Activated CD8-positive, alpha-beta memory T cell treated with anti-CD3 and anti-CD28 coated beads for 4 hours (primary cell): ENCODE measurements around the gene TMED10.
"Not testable (repeated sequence)": the region's sequence is repeated elsewhere in the genome, so short reads cannot be mapped to it uniquely, and the experiment has no call there.

Experiments used
- DNase-seq, 2 donors: peaks; one replicate each; pipeline ENCODE4 v3.0.0-alpha.2; 2020; ENCODE audit warnings: low read depth in 2 of 2

Gene TMED10

DNA sequence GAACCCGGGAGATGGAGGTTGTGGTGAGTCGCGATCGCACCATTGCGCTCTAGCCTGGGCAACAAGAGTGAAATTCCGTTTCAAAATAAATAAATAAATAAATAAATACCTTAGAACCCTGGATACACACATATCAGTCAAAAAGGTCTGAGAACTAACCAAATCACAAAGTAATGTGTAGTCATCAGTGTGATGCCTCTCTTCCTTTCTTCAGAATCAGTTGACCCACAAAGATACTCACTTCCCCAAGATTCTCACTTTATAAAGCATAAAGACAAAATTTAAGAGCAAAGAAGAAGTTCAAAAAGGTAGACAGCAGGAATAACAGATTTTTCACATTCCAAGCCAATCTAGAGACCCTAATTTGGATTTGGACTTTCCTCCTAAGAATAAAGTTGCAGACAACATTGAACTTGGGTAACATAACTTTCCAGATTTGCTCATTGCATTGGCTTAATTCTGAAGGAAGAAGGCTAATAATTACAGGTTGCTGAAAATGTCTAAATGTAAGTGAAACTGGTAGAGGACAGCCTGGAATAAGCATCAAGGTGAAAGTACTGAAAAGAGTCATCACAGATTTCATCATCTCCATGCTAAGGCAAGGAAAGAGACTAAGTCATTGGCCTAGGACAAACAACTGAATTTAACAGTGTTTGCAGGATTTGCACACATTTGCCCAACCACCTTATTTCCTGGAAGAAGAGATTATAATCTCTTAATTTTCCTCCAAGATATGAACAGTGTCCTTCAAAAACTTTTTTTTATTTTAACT, 17.4 kb downstream of the TMED10 start:
- no peak for DNase-seq

DNA sequence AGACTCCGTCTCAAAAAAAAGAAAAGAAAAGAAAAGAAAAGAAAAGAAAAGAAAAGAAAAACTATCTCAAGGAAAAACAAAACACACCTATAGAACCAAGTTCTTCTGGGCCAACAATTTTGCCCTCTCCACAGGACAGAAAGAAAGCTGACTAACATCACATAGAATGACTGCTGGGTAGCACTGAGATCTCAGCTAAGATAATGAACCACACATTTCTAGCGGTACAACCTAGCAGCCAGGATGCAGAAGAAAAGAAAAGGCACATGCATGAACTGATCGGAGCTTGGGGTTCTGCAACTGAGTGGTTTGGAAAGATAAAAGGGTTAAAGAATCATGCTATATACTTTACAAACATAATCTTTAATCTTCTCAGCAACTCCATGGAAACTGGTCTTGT, 19.5 kb downstream of the TMED10 start:
- no peak for DNase-seq

DNA sequence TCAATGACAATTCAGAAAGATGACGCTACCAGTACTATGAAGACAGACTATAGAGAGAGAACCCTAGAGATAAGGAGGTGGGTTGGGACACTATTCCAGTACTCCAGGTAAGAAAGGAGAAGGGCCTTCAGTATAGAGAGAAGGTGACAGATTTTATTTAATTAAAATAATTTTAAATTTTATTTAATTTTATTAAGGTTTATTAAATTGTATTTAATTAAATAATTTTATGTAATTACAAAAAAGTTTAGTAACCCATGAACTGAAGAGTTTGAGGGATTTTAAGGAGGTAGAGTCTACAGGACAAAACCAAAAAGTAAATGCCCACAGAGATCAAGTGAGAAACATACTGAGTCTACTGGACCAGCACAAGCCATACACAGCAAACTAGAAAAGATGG, 20.3 kb downstream of the TMED10 start:
- DNase-seq = no peak

DNA sequence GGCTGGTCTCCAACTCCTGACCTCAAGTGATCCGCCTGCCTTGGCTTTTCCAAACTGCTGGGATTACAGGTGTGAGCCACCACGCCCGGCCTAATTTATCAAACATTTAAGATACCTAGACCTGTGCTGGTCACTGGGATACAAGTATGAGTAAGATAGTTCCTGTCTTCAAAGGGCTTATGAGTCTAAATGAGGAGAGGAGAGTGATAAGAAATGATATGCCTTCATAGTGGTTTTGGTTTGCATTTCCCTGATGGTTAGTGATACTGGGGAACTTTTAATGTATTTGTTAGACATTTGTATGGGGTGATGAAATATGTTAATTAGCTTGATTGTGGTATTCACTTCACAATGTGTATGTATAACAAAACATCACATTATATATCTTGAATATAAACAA, 21.2 kb downstream of the TMED10 start:
- DNase-seq = no peak

DNA sequence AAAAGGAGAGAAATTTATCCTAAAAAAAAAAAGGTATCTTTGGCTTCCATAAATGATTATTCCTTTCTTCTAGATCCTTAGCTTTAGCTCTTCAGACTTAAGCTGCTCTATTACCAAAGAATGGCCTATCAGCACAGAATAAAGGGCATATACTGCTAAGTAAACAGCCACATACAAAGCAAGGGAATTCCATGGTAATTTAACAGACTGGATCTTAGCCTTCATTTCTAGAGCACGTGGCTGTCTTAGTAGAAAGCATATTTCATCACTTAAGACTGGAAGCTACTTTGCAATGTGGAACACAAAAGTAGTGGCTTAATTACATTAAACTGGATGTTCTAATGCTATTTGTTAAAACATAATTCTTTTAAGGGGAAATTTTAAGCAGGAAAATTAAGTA, 23.1 kb downstream of the TMED10 start:
- DNase-seq = no peak

DNA sequence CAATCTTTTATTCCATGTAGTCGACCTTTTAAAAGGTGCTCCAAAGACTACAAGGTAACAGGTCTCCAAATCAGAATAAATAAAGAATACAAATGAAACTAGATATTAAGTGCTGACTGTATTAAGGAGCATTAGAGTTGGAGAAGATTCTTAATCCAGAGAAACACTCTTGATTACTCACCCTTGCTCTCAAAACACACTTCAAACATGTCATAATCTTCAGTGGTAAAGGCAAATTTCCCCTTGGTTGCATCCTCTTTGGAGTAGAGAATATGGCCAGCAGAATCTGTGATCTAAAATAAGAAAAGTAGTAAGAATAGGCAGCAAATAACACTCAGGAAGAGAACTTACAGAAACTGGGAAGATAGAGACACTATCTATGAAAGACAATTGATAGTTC, 24.6 kb downstream of the TMED10 start:
- no peak for DNase-seq

DNA sequence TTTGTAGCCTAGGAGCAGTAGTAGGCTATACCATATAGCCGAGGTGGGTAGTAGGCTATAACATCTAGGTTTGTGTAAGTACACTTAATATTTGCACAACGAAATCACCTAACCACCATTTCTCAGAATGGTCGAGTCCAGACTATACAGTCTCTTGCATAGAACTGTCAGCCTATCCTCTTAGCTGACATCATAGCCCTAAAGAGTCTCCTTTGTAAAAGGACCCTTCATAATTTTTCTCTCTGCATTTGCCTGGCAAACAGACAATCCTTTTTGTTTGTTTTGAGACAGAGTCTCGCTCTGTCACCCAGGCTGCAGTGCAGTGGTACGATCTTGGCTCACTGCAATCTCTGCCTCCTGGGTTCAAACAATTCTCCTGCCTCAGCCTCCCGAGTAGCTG, 25.8 kb downstream of the TMED10 start:
- not testable (repeated sequence) for DNase-seq

DNA sequence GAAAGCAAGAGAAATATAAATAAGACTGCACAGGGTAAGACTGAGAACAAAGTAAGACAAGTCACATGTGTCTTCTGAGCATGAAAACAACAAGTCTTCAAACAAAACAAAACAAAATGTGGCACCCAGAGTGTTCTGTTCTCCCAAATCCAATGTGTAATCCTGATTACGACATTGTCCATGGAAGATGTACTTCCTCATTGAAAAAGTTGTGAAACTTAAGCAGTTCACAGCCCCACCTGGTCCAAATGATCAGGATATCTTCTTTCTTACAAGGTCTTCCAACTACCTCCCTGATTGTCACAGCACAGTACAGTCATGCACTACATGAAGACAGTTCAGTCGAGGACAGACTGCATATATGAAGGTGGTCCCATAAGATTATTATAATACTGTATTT, 26.3 kb downstream of the TMED10 start:
- no peak for DNase-seq

DNA sequence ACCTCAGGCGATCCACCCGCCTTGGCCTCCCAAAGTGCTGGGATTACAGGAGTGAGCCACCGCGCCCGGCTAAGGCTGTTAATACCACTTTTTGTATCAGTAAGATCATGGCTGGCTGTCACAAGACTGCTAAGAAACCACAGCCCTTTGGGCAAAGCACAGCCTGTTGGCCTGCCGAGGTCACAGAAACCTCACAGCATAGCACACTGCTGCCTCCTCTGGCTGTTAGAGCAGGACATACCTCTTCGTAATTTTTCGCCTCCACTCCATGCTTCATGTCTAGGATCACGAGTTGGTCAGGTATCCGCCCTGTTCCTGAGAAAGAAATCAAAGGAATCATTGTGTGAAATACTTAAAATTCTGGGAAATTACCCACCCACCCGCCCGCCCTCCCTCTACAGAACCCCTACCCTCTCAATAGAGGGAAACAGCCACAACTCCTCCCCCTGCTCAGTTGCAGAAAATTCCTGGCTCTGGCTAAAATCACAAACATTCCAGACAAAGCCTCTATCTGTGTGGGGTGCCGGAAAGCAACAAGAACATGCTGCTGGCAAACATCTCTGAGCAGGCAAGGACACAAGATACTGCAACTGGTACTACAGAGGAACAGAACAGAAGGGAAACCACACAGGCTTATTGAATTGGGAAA, 28.9 kb downstream of the TMED10 start:
- no peak for DNase-seq

DNA sequence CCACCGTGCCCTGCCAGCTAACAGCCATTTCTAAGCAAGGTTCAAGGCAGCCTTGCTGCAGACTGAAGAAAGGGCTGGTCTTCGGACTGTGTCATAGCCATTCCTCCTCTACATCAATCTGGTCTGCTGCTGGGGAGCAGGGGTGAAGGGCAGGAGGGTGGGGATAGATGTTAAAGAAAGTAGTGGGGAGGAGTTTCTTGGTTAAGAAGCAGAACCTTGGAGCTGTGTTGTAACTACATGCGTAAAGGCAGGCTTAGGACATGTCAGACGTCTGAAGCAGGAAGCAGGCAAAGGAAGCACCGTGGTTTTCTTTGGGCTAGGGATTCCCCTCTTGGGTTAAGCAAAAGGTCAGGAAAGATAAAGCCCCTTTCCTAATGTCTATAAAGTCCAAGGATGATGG, 31.5 kb downstream of the TMED10 start:
- no peak for DNase-seq

DNA sequence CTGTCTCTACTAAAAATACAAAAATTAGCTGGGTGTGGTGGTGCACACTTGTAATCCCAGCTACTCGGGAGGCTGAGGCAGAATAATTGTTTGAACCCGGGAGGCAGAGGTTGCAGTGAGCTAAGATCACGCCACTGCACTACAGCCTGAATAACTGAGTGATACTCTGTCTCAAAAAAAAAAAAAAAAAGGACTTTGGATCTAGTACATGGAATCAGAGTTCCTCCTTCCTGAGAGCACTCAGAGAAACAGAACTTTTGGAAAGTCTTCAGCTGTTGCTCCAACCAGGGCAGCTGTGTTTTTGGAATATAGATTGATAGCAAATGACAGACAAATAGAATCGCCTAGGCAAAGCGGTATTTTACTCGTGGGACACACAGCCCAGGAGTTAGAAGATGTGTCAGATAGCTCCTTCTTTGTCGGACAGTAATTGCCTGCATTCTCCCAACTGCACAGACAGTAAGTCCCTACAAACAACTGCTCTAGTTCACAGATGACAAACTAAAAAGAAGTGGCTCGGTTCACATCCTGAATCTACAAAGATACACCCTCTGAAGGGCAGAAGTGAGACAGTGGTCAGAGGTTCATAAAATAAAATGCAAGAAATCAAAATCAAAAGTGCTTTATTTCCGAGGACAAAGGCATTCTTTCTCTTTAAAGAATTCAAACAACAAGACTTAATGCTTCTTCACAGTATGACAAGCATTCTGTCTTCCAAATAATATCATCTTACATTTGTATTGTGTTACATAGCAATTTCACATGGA, 32.5 kb downstream of the TMED10 start:
- no peak for DNase-seq

DNA sequence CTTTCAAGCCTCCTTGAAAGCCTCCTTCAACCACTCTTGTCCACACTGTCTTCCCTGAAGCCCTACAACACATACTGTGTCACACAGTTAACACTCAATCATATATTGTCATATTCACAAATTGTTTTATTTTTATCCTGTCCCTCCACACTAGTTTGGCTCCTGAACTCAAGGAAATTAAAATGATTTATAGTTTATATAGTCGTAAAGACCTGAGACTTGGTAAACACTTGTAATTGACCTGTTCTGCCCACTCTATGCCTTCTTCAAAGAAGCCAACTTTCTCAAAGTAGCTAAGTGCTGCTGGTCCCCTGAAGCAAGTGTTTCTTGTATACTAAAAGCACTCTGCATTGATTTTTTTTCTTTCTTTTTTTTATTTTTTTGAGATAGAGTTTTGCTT, 33.9 kb downstream of the TMED10 start:
- no peak for DNase-seq

DNA sequence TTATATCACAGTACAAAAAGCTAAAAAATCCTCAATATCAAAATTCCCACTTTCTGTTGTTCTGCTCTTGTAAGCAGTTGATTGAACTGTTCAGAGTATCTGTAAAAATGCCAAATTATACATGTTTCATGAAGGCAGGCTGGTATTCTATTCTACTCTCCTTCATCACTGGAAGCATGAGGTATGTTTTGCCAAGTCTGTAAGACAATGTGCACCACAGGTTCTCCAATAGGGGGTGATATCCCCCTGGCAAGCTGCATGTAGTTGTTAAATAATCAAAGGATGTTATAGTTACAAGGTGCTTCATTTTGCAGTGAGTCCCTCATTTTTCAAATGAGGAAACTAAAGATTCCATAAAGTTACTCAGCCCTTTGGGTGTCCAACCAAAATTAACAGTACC, 34.4 kb downstream of the TMED10 start:
- DNase-seq = no peak

DNA sequence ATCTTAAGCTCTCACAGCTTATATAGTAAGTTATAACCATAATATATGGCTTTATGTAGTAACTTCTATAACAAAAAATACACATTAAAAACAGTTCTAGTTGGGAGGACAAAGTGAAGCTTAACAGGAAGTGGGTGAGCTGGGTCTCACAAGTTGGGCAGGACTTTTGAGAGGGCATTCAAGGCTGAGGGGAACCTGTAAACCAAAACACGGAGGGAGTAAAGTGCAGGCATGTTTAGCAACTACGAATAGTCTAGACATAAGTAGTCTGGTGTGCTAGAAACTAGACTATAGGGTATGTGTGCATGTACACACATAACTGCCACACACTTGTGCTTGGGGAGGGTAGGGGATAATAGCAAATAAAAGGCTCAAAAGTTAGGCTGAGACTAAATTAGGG, 35.4 kb downstream of the TMED10 start:
- DNase-seq = no peak

DNA sequence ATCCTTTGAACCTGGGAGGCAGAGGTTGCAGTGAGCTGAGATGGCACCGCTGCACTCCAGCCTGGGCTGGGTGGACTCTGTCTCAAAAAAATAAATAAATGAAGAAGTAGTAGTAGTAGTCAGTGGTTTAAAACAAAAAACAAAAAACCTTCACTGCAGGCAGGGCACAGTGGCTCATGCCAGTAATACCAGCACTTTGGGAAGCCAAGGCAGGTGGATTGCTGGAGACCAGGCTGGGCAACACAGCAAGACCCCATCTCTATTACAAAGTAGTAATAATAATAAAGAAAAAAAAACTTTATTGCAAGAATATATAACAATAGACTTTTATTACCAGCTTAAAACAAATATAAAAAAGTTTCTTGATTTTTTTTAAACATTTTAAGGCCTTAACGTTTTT, 35.8 kb downstream of the TMED10 start:
- no peak for DNase-seq

DNA sequence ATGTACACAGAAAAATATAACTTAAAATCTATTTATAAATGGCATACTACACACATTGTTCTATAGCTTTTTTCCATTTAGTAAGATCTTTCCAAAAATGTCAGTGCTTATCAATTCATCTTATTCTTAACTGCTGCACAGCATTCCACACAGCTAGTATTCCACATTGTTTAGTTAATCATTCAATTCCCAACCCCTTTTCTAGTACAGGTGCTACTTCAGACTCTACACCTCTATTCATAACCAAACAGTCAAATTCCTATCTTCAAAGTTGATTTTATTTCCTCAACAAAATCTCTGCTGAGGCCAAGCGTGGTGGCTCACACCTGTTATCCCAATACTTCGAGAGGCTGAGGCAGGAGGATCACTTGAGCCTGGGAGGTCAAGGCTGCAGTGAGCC, 37.2 kb downstream of the TMED10 start:
- no peak for DNase-seq

DNA sequence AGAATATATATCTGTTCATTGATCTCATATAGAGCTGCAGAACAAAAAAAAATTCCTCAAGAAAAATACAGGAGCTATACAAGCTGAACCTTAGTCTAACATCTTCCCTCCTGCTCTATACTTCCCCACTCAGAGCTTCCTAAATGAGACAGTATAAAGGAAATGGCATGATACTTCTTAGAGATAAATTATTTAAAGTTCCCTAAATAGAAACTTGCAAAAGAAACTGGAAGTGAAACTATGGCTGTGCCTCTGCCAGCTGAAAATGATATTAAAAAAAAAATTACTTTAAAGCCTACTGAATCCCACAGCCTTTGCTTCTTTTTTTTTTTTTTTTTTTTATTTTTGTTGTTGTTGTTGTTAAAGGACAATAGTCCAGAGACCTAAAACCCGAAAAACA, 37.9 kb downstream of the TMED10 start:
- DNase-seq = no peak

DNA sequence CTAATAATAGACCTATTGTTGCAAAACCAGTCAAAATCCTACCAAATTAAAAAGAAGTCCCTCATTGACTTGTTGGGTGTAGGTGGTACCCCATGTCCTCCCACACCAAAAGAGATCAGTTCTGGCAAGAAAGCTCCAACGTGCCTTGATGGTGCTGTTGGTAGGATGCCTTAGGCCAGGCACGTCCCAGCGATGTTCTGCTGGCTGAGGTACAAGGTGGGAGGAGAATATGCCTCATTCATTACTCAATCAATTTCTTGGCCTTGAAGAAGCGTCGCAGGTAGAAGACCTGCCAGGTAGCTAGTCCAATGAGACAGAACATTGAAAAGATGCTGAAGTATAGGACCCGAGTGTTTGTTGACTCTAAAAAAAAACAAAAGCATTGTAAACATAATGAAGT, 41.8 kb downstream of the TMED10 start:
- no peak for DNase-seq

DNA sequence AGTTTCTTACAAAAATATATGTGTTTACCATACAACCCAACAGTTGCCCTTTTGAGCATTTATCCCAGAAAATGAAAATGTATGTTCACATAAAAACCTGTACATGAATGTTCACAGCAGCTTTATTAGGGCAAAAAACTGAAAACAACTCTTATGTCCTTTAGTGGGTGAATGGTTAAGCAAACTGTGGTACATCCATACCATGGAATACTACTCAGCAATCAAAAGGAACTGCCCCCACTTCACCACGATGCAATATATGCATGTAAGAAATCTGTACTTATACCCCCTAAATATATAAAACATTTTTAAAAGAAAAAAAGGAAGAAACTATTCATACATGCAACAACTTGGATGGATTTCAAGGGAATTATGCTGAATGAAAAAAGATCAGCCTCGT, 42.8 kb downstream of the TMED10 start:
- no peak for DNase-seq

DNA sequence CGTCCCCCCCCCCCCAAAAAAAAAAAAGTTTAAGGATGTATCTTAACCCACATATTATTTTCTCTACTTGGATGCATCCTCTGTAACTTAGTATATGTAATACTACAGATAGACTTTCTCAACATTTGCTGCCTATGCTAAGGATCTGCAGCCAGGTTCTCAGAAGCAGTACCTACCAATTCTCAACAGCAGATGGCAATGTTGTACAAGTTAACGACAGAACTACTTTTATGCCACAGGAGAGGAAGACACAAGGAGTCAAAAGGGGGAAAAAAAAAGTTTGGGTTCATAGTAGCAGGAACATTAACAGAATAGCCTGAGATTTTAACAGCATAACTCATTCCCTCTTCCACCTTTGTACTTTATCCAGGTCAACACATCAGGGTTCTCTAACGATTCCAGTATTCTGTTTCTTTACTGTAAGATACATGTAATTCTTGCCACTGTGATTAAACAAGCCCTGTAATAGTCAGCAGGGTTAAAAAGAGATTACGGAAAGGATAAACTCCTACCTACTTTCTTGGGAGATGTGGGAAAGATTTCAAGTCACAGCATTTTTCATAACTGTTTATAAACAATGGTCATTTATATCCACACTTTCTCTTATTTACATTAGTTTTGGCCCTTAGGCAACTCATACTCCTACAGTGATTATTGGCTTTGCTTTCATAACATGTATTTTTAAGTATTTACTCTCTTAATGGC, 43.9 kb downstream of the TMED10 start:
- no peak for DNase-seq

DNA sequence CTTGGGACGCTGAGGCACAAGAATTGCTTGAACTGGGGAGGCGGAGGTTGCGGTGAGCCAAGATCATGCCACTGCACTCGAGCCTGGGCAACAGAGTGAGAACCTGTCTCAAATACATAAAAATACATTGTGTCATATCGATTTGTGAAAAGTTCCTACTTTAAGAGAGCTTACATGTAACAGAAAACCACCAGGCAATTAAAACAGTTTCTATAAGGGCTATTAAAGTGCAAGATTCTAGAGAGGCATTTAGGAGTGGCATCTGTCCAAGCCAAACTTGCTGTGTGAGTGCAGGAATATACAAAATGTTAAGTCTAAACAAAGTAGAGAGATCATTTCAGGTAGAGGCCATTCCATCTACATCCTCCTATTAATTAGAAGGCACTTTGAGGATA, 47.8 kb downstream of the TMED10 start:
- DNase-seq = no peak

DNA sequence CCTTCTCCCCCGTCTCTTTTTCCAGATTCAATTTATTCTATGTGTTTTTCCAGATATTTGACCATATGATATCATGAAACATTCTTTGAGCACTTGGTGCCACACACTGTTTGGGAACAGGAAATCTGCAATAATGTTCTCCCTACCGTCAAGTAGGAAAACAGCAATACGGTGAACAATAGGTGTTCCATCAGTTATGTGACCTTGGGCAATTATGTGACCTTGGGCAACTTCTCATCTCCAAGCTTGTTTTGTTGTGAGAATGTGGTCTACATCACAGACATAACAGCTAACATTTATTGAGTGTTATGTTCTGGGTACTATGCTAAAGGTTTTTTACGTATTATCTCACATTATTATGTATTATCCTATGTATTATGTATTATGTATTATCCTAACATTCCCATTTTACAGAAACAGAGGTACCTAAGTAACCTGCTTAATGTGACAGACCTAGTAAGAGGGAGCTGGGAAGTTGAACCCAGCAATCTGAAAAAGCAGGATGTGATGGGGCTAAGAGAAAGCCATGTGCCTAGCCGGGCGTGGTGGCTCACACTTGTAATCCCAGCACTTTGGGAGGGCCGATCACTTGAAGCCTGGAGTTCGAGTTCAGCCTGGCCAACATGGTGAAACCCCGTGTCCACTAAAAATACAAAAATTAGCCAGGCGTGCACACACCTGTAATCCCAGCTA, 48.4 kb downstream of the TMED10 start:
- no peak for DNase-seq
